ENCODE results near the gene AP4B1.

- TF ChIP-seq CTCF (IDR thresholded peaks at IDR 0.05) (no peak), ZFX (IDR thresholded peaks at IDR 0.05; ENCODE audit: borderline replicate concordance) (no peak)
Measured at GRCh38 chr1:113871597-113872113, 32.9 kb downstream of the AP4B1 start, which contains the start of gene PTPN22.

All from 22Rv1 (cell line).